T-helper 1 cell treated with Interleukin-12 subunit alpha and Interleukin-12 subunit beta and Interleukin-4 antibody, amounts not matched to agents 30 μg/mL and 1 μg/mL, for 36 hours (primary cell): ENCODE data around the gene FNTB.

Experiments
- H3K27ac Mint-ChIP-seq: one replicate; pipeline ENCODE4 v1.8.0; 2021; ENCODE audit warnings: mild to moderate bottlenecking, mixed read lengths
- H3K27me3 Mint-ChIP-seq: one replicate; pipeline ENCODE4 v1.8.0; 2021; ENCODE audit warnings: low read depth, mixed read lengths
- H3K36me3 Mint-ChIP-seq: one replicate; pipeline ENCODE4 v1.8.0; 2021; ENCODE audit warnings: low read depth, mixed read lengths
- H3K4me1 Mint-ChIP-seq: one replicate; pipeline ENCODE4 v1.8.0; 2021; ENCODE audit warnings: low read depth, mixed read lengths
- H3K4me3 Mint-ChIP-seq: one replicate; pipeline ENCODE4 v1.8.0; 2021; ENCODE audit warnings: mild to moderate bottlenecking, moderate library complexity, mixed read lengths
- H3K9me3 Mint-ChIP-seq: one replicate; pipeline ENCODE4 v1.8.0; 2021; ENCODE audit warnings: mixed read lengths

The FNTB gene

GRCh38 chr14:65033181-65033580, 46.5 kb downstream of the FNTB start:
- Mint-ChIP-seq H3K4me3 (no peak overlapping the region), H3K27me3 (no peaks in the 10 kb centered on the region), H3K9me3 (no peaks in the 10 kb centered on the region), H3K36me3 (peaks cover 28% of the 10 kb centered on the region), H3K4me1 (no peaks in the 10 kb centered on the region), H3K27ac (no peak overlapping the region)

- Mint-ChIP-seq H3K27ac (no peak overlapping the region), H3K4me1 (no peaks in the 10 kb centered on the region), H3K27me3 (no peaks in the 10 kb centered on the region), H3K9me3 (no peaks in the 10 kb centered on the region), H3K36me3 (peaks cover 26% of the 10 kb centered on the region), H3K4me3 (no peak overlapping the region)
Measured at GRCh38 chr14:65034021-65034420, 47.3 kb downstream of the FNTB start.

- Mint-ChIP-seq H3K27me3 (no peaks in the 10 kb centered on the region), H3K27ac (no peak overlapping the region), H3K36me3 (peaks cover 20% of the 10 kb centered on the region), H3K4me1 (no peaks in the 10 kb centered on the region), H3K4me3 (no peak overlapping the region), H3K9me3 (no peaks in the 10 kb centered on the region)
Measured at GRCh38 chr14:65035049-65035448, 48.4 kb downstream of the FNTB start.

DNA sequence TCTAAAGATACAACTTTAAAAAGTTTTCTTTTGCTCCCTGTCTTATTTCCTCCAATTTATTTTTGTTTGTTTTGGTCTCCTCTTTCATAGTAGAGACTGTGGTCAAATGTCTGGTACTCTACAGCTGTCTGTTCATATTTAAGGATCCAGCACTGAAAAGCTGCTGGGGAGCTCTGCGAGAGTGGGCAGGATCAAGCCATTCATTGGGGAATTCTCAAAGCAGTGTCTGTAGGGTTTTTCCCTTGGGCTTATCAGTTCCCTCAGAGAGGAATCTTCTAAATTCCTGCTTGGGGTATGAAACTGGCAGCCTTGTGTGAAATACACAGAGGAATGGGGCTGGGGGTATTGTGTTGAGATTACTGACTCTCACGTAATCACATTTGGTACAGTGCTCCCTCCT, 52.3 kb downstream of the FNTB start:
- Mint-ChIP-seq H3K27ac (no peak overlapping the region), H3K4me1 (no peaks in the 10 kb centered on the region), H3K36me3 (peaks cover 22% of the 10 kb centered on the region), H3K4me3 (no peak overlapping the region), H3K27me3 (no peaks in the 10 kb centered on the region), H3K9me3 (no peaks in the 10 kb centered on the region)

GRCh38 chr14:65040666-65041433, 54.2 kb downstream of the FNTB start:
- no peak overlapping the region for H3K27ac Mint-ChIP-seq
- no peak overlapping the region for H3K4me3 Mint-ChIP-seq
- no peaks in the 10 kb centered on the region for H3K9me3 Mint-ChIP-seq
- H3K4me1 Mint-ChIP-seq, result peaks cover 8% of the 10 kb centered on the region
- H3K27me3 Mint-ChIP-seq, result no peaks in the 10 kb centered on the region
- peaks cover 18% of the 10 kb centered on the region for H3K36me3 Mint-ChIP-seq

- no peaks in the 10 kb centered on the region for H3K9me3 Mint-ChIP-seq
- H3K27ac Mint-ChIP-seq, result no peak overlapping the region
- H3K4me3 Mint-ChIP-seq, result no peak overlapping the region
- H3K36me3 Mint-ChIP-seq, result peaks cover 20% of the 10 kb centered on the region
- no peaks in the 10 kb centered on the region for H3K27me3 Mint-ChIP-seq
- H3K4me1 Mint-ChIP-seq, result peaks cover 9% of the 10 kb centered on the region
Measured at GRCh38 chr14:65041434-65041915, 54.8 kb downstream of the FNTB start.

GRCh38 chr14:65042296-65042695, 55.6 kb downstream of the FNTB start:
- H3K36me3 Mint-ChIP-seq, result peaks cover 25% of the 10 kb centered on the region

DNA sequence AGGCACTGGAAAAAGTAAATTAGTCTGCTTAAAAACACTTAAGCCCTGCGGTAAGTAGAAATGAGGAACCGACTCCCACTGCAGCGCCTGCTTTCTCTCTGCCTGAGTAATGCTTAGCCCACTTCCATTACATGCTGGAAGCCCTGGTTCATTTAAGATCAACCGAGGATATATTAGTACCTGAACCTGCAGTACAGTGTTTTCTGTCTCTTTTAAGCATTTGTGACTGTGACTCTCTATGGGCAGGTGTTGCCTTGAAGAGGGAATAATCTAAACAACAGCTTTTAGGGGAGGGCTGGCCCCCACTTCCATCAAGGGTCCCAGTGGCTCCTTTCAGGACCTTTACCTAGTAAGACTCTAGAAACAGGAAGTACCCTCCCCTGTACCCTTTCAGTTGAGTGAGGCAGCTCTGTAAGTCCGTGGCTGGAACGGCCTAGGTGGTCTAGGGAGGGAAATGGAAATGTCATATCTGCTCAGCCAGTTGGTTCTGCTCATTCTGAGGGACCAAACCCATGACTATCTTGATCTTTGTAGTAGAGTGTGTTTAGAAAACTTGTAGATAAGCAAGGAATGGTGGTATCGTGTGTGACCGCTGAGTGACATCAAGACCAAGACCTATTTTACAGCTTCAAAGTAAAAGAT, 56.2 kb downstream of the FNTB start:
- no peaks in the 10 kb centered on the region for H3K27me3 Mint-ChIP-seq
- no peak overlapping the region for H3K27ac Mint-ChIP-seq
- no peaks in the 10 kb centered on the region for H3K9me3 Mint-ChIP-seq
- H3K4me3 Mint-ChIP-seq, result no peak overlapping the region
- H3K36me3 Mint-ChIP-seq, result peaks cover 29% of the 10 kb centered on the region
- H3K4me1 Mint-ChIP-seq, result peaks cover 15% of the 10 kb centered on the region

More at GRCh38 chr14:65042296-65042695, 55.6 kb downstream of the FNTB start:
- Mint-ChIP-seq H3K27ac (no peak overlapping the region), H3K4me1 (peaks cover 13% of the 10 kb centered on the region), H3K9me3 (no peaks in the 10 kb centered on the region), H3K27me3 (no peaks in the 10 kb centered on the region), H3K4me3 (no peak overlapping the region)

GRCh38 chr14:65043893-65044595, 57.3 kb downstream of the FNTB start:
- Mint-ChIP-seq H3K27me3 (no peaks in the 10 kb centered on the region), H3K27ac (no peak overlapping the region), H3K9me3 (no peaks in the 10 kb centered on the region), H3K4me1 (peaks cover 15% of the 10 kb centered on the region), H3K36me3 (peaks cover 28% of the 10 kb centered on the region), H3K4me3 (no peak overlapping the region)

GRCh38 chr14:65044596-65044959, 57.9 kb downstream of the FNTB start:
- H3K27me3 Mint-ChIP-seq, result no peaks in the 10 kb centered on the region
- no peak overlapping the region for H3K27ac Mint-ChIP-seq
- H3K9me3 Mint-ChIP-seq, result no peaks in the 10 kb centered on the region
- H3K4me1 Mint-ChIP-seq, result peaks cover 15% of the 10 kb centered on the region
- peaks cover 26% of the 10 kb centered on the region for H3K36me3 Mint-ChIP-seq
- no peak overlapping the region for H3K4me3 Mint-ChIP-seq

GRCh38 chr14:65045006-65045405, 58.3 kb downstream of the FNTB start:
- Mint-ChIP-seq H3K27me3 (no peaks in the 10 kb centered on the region), H3K4me3 (no peak overlapping the region), H3K9me3 (no peaks in the 10 kb centered on the region), H3K4me1 (peaks cover 15% of the 10 kb centered on the region), H3K36me3 (peaks cover 26% of the 10 kb centered on the region), H3K27ac (no peak overlapping the region)

GRCh38 chr14:65045709-65046108, 59.0 kb downstream of the FNTB start:
- H3K27me3 Mint-ChIP-seq, result no peaks in the 10 kb centered on the region
- no peak overlapping the region for H3K4me3 Mint-ChIP-seq
- peaks cover 25% of the 10 kb centered on the region for H3K36me3 Mint-ChIP-seq
- peaks cover 15% of the 10 kb centered on the region for H3K4me1 Mint-ChIP-seq
- H3K9me3 Mint-ChIP-seq, result no peaks in the 10 kb centered on the region
- H3K27ac Mint-ChIP-seq, result no peak overlapping the region

DNA sequence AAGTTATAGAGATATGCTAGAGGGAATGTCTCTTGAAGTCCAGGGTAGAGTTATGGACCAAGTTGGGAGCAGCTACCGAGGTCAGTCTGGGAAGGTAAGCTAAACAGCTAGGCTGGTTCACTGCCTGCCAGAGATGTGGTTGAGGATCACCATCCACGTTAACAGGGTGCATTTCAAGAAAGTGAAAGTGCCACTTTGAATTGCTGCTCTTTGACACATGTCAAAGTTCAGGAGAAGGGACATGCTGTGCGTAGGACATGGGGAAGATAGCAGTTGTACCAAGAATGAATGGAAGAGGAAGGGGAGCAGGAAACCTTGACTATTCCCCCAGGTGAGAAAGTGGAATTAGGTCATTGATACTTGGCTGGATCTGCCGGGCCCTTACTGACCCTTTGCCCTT, 66.1 kb downstream of the FNTB start:
- peaks cover 17% of the 10 kb centered on the region for H3K36me3 Mint-ChIP-seq
- H3K9me3 Mint-ChIP-seq, result no peaks in the 10 kb centered on the region
- H3K4me3 Mint-ChIP-seq, result no peak overlapping the region
- no peaks in the 10 kb centered on the region for H3K27me3 Mint-ChIP-seq
- H3K4me1 Mint-ChIP-seq, result peaks cover 3% of the 10 kb centered on the region
- no peak overlapping the region for H3K27ac Mint-ChIP-seq

DNA sequence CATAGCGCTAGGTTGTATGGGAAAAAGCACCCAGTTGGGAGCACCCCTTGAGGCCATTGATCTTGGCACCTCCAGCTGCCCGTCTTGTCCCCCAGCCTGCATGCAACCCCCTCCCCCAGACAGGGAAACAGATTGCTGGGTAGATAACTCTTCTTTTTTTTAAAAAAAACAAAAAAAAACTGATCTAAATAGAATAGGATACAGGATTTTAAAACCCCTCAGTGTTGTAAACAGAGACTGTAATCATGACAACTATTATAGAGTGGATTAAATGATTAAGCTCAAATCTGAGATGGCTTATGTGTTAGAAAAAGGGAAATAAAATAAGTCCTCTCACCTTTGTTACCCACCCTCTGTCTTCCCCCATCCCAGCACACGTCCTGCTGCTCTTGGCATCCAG, 66.8 kb downstream of the FNTB start:
- Mint-ChIP-seq H3K27ac (no peak overlapping the region), H3K9me3 (no peaks in the 10 kb centered on the region), H3K4me3 (no peak overlapping the region), H3K4me1 (peaks cover 5% of the 10 kb centered on the region), H3K27me3 (no peaks in the 10 kb centered on the region), H3K36me3 (peaks cover 23% of the 10 kb centered on the region)
